ENCODE data around the gene NSD2. TPM values are rescaled to one million over a fixed set of nuclear protein-coding genes. Genes with fewer than 3 reads are reported as not detected.
"Not testable (repeated sequence)": the region's sequence is repeated elsewhere in the genome, so short reads cannot be mapped to it uniquely, and the experiment has no call there.

The NSD2 gene
- total RNA-seq, result 41.5 TPM

- DNase-seq (ENCODE audit: low spot score), result peak; percentile 86
Measured at GRCh38 chr4:1870578-1871443, at the start of gene NSD2. Gene NSD2 (plus strand): TSS chr4:1871393. CDS start chr4:1900655, 29,262 bp downstream.

DNA sequence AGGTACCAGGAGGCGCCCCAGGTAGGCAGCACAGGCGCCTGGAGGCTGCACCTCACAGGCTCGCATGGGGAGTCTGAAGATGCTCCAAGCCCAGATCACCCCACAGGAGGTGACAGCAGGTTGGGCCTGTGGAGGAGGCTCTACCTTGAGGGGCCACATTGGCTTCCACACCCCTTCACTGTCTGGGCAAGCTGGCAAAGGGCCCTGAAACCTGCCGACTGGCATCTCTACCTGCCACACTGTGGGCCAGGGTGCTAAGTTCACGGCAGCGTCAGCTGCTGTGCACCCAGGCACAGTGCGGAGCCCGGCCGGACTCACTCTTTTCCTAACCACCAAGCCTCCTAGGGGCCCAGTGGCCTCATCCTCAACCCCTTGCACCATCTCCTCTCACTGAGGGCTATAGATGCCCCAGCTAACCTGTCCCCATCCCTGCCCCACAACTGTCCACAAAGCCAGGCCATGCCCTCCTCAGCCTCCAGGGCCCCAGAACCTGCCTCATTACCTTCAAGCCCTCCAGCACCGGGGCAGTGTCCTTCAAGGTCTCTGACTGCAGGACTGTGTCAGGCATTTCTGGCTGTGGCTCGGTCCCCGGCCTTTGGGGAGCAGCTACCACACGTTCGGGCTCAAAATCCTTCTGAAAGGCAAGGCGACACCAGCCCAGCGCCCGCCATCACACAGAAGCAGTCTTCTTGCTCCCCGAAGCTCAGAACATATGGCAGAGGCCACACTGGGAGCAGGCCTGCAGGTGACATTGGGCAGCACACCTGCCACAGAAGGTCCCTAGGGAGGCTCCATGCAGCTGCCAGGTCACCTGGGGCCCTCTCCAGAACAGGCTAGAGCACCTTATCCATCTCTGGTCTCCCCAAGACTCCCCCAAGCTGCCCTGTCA is 49.3 kb upstream of the NSD2 start:
- DNase-seq (ENCODE audit: low spot score), result no peak

DNA sequence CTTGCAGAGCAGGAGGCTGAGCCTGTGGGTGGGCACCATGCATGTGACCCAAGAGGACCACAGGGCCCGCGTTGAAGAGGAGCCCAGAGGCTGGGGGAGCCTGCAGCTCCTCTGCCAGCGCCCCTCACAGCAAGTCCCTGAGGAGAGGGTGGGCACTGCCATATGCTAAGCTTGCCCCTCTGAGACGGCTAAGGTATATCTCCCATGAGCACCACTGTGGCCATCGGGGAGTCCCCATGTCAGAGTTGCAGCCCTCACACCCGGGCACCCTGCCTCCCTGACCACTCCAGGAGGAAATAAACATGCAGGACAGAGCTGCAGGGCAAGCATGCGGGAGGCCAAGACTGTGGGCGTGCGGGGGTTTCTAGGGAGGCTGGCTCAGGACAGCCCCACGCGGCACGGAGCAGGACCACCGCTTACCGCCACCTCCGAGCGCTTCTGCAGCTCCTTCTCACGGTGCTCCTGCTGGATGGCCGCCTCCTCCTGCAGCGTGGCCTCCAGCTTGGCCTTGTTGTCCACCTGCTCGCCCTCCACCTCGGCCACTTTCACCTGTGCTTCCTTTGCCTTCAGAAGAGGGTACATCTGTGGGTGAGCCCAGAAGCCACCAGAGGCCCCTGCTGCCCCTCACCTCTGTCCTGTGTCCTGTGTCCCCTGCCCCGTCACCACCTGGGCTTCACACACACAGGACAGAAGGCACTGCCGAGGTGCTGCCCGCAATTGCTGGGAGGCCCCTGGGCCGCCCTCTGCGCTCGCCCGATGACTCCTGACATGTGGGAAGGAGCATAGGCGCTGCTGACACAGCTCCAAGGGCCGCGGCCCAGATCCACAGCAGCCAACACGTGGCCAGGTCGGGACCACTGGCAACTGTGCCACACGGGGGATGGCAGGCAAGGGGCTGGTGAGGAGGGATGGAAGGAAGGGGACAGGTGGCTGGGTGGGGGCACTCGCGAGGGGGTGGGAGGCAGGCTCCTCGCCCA is 48.3 kb upstream of the NSD2 start:
- DNase-seq (ENCODE audit: low spot score), result no peak

GRCh38 chr4:1823545-1823932 is 47.7 kb upstream of the NSD2 start:
- DNase-seq (ENCODE audit: low spot score), result no peak

DNA sequence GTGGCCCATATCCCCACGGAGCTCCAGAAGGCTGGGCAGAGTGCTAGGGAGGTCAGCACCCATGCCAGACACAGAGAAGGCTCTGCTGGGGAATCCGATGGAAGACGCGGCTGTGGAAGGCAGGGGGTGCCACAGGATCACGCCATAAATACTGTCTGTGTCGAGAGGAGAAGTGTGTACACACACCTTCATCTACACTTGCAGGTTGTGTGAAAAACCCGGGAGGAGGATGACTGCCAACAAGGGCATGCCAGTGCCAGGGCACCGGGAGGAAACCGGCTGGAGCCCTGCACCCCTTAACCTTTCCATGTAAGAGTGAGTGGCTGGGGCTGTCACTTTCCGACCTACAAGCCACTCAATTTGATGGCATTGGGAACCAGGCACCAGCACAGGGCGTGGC is 46.4 kb upstream of the NSD2 start:
- no peak for DNase-seq (ENCODE audit: low spot score)

GRCh38 chr4:1825326-1825725 is 45.9 kb upstream of the NSD2 start:
- DNase-seq (ENCODE audit: low spot score), result no peak

DNA sequence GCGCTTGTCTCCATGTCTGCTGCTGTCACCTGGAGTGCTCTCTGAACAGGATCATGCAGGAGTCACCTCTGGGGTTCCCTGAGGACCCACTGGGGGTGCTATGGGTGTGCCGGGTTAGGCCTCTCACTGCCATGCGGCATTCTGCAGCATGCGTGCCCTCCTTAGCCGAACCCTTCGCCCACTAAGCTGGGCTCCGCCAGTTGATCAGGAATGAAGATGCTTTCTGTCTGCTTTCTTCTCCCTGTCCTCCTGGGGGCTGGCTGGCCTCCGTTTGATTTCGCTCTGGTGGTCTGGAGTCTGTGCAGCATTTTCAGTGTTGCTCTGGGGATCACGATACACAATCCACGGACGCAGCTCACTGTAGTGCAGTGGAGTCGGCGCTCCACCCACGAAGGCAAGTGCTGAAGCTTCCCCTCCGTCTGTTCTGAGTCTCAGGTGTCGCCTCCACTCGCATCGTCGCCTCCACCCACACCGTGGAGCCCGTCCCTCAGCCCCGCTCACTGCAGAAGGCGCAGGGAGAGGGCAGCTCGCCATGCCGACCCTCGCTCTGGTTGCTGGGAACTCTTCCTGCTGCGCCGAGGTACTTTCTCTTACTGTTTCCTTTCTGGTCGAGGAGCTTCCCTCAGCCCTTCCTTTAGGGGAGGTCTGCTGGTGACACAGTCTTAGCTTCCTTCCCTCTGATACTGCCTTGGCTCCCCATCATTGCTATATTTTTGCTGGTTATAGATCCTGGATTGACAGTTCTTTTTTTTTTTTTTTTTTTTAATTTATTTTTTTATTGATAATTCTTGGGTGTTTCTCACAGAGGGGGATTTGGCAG is 44.5 kb upstream of the NSD2 start:
- no peak for DNase-seq (ENCODE audit: low spot score)

DNA sequence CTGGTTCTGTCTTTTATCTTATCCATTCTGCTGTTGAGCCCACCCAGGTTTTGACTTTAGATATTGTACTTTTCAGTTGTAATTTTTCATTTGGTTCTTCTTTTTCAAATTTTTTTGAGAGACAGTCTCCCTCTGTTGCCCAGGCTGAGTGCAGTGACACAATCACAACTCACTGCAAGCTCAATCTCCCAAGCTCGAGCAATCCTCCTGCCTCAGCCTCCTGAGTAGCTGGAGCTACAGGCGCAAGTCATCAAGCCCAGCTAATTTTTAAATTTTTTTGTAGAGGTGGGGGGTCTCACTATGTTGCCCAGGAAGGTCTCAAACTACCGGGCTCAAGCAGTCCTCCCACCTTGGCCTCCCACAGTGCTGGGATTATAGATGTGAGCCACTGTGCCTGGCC is 41.0 kb upstream of the NSD2 start:
- DNase-seq (ENCODE audit: low spot score), result no peak

- DNase-seq (ENCODE audit: low spot score), result no peak
Measured at GRCh38 chr4:1830642-1831228, 40.5 kb upstream of the NSD2 start.

GRCh38 chr4:1831331-1831730 is 39.9 kb upstream of the NSD2 start:
- no peak for DNase-seq (ENCODE audit: low spot score)

GRCh38 chr4:1832690-1833089 is 38.5 kb upstream of the NSD2 start:
- no peak for DNase-seq (ENCODE audit: low spot score)

DNA sequence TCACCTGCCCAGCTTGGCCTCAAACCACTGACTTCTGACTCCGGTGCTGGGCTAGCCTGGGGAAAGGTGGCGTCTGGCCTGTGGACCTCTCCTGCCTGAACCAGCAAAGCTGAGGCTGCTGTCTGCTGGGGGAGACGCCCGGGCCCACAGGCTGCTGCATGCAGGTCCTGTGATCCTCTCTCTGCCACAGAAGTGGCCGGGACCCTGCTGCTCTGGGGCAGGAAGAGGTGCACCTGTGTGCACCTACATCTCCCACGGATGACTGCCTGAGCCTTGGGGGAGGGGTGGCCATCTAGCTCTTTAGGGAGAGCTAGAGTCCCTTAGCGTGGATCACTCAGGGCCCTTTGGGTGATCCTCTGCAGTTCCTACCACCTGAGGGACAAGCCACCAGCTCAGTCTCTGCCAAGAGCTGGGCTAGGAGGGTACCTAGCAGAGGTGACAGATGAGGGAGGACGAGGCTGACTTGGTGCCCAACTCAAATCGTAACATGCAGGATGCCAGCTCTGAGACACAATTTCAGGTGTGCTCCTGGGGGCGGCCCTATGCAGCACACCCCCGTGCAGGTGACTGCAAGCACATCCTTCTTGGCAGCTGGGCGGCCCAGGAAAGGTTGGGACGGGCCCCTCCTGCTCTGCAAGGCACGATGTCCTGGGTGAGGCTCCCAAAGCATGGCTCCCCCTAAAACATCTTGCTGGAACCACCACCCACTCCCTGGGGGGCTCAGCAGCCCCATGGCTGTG is 37.7 kb upstream of the NSD2 start:
- no peak for DNase-seq (ENCODE audit: low spot score)

DNA sequence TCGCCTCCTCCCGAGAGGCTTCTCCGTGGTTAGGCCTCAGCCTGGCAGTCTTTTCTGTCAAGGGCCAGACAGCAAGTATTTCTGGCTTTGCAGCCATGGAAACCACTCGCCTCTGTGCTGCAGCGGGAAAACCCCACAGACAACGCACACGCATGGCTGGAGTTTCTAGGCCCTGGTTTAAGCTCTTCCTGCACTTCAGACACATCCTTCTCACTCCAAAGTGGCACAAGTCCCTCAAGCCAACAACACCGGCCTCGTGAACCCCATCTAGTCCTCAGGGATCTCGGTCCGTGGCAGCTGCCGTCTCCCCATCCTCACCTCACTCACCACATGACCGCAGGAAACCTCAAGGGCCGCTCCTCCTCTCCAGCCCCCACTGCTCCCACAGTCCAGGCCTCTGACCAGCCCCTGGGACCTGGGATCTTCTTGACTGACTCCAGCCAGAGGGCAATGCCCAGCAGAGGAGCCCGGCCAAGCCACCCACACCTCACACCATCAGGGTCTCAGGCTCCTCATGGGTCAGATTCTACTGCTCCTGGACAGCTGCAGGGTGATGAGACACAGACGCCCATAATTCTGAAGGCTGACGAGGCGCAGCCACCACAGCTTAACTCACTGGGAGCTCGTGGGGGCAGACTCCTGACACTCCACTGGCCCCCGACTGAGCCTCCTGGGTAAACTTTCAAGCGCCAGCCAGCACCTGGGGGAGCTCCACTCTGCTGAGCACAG is 37.0 kb upstream of the NSD2 start:
- DNase-seq (ENCODE audit: low spot score), result no peak

DNA sequence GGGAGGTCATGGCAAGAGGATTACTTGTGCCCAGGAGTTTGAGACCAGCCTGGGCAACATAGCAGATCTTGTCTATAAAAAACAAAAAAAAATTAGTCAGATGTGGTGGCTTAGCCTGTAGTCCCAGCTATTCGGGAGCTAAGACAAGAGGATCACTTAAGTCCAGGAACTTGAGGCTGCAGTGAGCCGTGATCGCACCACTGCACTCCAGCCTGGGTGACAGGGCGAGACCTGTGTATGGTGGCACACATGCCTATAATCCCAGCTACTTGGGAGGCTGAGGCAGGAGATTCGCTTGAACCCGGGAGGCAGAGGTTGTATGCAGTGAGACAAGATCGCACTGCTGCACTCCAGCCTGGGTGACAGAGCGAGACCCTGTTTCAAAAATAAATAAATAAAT is 35.4 kb upstream of the NSD2 start:
- DNase-seq (ENCODE audit: low spot score), result not testable (repeated sequence)

- DNase-seq (ENCODE audit: low spot score), result no peak
Measured at GRCh38 chr4:1836650-1837049, 34.5 kb upstream of the NSD2 start.

- DNase-seq (ENCODE audit: low spot score), result no peak
Measured at GRCh38 chr4:1837069-1837468, 34.1 kb upstream of the NSD2 start.

DNA sequence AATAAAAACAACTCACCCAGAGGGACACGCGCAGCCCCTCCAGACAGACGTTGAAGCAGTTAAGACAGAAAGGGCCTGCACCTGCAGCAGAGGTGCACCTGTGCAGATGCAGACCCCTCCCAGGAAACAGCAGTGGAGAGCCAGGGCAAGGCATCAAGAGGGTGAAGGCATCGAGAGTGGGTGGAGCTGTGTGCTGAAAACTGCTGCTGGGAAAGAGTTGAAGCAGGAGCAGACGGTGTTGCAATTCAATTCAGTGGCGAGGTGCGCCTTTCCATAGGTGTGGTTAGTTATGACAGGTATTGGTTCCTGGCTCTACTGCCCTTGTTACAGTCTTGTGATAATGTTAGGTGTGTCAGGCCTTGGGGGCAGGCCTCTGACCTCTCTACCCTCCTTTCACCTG is 31.9 kb upstream of the NSD2 start:
- no peak for DNase-seq (ENCODE audit: low spot score)

- no peak for DNase-seq (ENCODE audit: low spot score)
Measured at GRCh38 chr4:1841201-1841886, 29.8 kb upstream of the NSD2 start.

- no peak for DNase-seq (ENCODE audit: low spot score)
Measured at GRCh38 chr4:1841887-1842210, 29.3 kb upstream of the NSD2 start.

All from ureter (tissue), 1 donor.